GM12873 (cell line): ENCODE results near the gene SGIP1.

Source experiments
- CTCF ChIP-seq: IDR thresholded peaks from 2 replicates; pipeline ENCODE4 v1.5.1; 2012; ENCODE audit warnings: low read depth, mild to moderate bottlenecking, moderate library complexity, low read length, control low read depth; ENCODE audit not compliant: insufficient read depth; ENCODE audit errors: missing control alignments

SGIP1 gene

GRCh38 chr1:66648901-66649595 lies 115.1 kb downstream of the SGIP1 start:
- no peak for TF ChIP-seq CTCF

DNA sequence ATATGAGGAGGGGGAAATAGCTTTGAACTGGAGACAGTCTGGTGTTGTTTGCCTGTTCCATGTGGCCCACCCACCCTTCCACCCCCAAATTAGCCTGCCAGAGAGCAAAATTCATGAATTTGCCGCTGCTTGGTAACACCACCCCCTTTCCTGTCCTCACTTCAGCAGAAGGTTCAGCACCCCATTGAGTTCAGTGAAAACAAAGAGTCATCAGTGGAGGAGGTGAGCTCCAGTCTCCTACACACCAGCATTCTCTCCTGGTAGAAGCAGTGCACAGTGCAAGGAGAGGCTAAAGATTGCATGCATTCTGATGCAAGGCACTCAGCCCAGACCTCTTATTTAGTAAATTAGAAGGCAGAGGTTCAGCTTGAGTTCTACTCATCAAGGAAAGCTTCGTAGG lies 118.6 kb downstream of the SGIP1 start:
- no peak for TF ChIP-seq CTCF

- TF ChIP-seq CTCF: no peak
Observed at GRCh38 chr1:66654643-66655042, 120.7 kb downstream of the SGIP1 start.

- TF ChIP-seq CTCF: no peak
Observed at GRCh38 chr1:66671455-66671854, 137.5 kb downstream of the SGIP1 start.

DNA sequence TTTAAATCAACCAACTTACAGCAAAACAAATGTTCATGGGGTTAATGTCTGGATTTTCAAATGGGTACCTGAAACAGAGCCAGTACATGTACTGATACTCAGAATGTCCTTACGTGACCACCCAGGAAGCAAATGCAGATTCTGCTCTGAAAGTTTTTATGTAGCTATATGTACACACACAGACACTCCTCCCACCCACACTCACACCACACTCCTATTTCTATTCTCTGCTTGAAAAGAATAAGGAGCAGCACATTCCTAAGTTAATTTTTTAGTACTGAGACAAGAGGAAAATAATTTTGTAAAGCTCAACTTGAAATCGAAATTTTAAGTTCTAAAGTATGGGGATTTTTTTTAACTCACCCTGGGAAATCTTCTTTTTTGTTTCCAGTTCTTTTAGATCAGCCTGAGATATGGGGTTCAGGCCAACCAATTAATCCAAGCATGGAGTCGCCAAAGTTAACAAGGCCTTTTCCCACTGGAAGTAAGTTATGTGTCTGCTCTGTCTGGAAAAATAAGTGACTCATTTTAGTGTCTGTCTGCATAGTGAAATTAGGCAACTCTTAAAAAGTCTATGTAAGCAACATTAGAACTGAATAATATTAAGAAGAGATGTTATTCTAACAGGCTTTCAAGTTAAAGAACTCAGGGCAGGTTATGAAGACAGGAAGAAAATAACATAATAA lies 142.8 kb downstream of the SGIP1 start:
- TF ChIP-seq CTCF: no peak

- TF ChIP-seq CTCF: no peak
Observed at GRCh38 chr1:66678146-66678545, 144.2 kb downstream of the SGIP1 start.

GRCh38 chr1:66679140-66679539 lies 145.2 kb downstream of the SGIP1 start:
- no peak for TF ChIP-seq CTCF
